HFF-Myc (cell line): ENCODE results near the gene EIF4G2.

Source experiments
- DNase-seq: peaks from one replicate; pipeline ENCODE4 v3.0.0-alpha.2; 2011; ENCODE audit warnings: low read depth; ENCODE audit errors: extremely low read depth
- H3K4me3 ChIP-seq: replicated peaks from 2 replicates; pipeline ENCODE4 v1.5.1; 2011; ENCODE audit warnings: low read depth, mild to moderate bottlenecking, control low read depth, low read length
- TF ChIP-seq, protein P1 (sequence below): IDR thresholded peaks from 2 replicates; pipeline ENCODE4 v1.5.1; 2012; ENCODE audit warnings: mild to moderate bottlenecking, low read depth, low read length, control low read depth; ENCODE audit errors: missing control alignments

EIF4G2 gene

DNA sequence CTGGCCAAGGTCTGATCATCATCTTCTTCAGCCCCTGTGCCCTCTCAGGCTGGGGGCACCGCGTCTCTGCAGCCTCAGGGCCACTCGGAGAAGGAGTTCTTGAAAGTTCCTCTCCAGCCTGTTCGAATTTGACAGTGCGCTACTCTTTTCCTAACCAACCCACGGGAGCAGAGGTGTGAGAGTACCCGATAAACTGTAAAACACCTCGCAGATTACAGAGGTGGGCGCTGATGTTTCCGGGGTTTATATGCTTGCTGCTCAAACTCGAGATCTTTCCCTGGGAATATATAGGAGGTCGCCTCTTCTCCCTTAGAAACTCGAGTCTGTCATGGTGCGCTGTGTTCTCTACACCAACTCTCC, 57.2 kb downstream of the EIF4G2 start:
- peak overlapping the region; percentile 63 for H3K4me3 ChIP-seq
- TF ChIP-seq, protein P1, sequence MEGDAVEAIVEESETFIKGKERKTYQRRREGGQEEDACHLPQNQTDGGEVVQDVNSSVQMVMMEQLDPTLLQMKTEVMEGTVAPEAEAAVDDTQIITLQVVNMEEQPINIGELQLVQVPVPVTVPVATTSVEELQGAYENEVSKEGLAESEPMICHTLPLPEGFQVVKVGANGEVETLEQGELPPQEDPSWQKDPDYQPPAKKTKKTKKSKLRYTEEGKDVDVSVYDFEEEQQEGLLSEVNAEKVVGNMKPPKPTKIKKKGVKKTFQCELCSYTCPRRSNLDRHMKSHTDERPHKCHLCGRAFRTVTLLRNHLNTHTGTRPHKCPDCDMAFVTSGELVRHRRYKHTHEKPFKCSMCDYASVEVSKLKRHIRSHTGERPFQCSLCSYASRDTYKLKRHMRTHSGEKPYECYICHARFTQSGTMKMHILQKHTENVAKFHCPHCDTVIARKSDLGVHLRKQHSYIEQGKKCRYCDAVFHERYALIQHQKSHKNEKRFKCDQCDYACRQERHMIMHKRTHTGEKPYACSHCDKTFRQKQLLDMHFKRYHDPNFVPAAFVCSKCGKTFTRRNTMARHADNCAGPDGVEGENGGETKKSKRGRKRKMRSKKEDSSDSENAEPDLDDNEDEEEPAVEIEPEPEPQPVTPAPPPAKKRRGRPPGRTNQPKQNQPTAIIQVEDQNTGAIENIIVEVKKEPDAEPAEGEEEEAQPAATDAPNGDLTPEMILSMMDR = no peak
- DNase-seq = no peak

- DNase-seq = peak; percentile 78
- H3K4me3 ChIP-seq = peak within 1 kb of the TSS; percentile 63
- TF ChIP-seq, protein P1 = no peak
These were observed 57.7 kb downstream of the EIF4G2 start, which contains the start of gene CTR9 for GRCh38 chr11:10750838-10751580. Gene CTR9 (plus strand): TSS chr11:10751246. CDS start chr11:10751413, 167 bp downstream.

DNA sequence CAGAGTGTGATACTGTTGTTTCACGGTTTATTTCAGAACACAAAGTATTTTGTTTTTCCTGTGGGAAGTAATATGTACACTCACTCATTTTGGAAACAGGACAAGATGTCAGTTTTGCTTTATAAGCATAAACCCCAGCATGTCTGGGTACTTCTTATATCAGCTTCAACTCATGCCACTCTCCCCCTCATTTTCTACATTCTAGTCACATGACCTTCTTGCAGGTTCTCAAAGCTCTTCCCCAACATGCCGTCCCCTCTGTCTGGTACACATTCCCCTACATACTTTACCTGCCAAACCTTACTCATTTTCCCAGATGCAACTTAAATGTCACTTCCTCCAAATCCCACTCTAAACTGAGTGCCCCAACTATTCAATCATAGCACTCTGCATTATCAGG, 59.2 kb downstream of the EIF4G2 start:
- no peak for DNase-seq
- no peak overlapping the region for H3K4me3 ChIP-seq
- TF ChIP-seq, protein P1 = no peak

- TF ChIP-seq, protein P1 = no peak
- no peak overlapping the region for H3K4me3 ChIP-seq
- no peak for DNase-seq
These were observed 61.0 kb downstream of the EIF4G2 start for GRCh38 chr11:10747733-10748132.
